B cell (primary cell): ENCODE results near the gene NIPBL.

Source experiments
- EZH2 ChIP-seq: IDR thresholded peaks from 2 replicates; pipeline ENCODE4 v1.6.1; 2012; ENCODE audit warnings: borderline replicate concordance, low read depth, mild to moderate bottlenecking, moderate library complexity, low read length; ENCODE audit not compliant: insufficient read depth, poor library complexity, severe bottlenecking
- TF ChIP-seq, protein P1 (sequence below): fragments of 200-600 bp; IDR thresholded peaks from one replicate; pipeline ENCODE4 v1.8.0; 2022; ENCODE audit warnings: antibody characterized with exemption, mild to moderate bottlenecking

DNA sequence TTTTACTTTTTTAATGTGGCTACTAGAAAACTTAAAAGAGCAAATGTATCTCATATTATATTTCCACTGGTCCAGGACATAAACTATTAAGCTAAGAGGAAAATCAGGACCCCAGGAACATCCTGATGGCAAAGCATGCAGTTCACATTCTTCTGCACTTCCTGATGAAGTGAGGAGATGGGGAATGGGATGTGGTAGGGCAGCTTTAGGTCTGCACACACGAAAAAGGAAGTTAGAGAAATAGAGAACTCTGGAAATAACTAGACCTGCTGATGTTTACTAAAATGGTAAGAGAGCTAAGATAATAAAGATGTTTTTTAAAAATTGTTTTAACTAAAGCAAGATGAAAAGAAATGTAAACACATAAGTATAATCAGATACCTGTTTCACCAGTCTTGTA lies 39.7 kb upstream of the NIPBL start:
- TF ChIP-seq, protein P1, sequence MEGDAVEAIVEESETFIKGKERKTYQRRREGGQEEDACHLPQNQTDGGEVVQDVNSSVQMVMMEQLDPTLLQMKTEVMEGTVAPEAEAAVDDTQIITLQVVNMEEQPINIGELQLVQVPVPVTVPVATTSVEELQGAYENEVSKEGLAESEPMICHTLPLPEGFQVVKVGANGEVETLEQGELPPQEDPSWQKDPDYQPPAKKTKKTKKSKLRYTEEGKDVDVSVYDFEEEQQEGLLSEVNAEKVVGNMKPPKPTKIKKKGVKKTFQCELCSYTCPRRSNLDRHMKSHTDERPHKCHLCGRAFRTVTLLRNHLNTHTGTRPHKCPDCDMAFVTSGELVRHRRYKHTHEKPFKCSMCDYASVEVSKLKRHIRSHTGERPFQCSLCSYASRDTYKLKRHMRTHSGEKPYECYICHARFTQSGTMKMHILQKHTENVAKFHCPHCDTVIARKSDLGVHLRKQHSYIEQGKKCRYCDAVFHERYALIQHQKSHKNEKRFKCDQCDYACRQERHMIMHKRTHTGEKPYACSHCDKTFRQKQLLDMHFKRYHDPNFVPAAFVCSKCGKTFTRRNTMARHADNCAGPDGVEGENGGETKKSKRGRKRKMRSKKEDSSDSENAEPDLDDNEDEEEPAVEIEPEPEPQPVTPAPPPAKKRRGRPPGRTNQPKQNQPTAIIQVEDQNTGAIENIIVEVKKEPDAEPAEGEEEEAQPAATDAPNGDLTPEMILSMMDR: no peak
- TF ChIP-seq EZH2: no peak
